GM12878 (cell line): Measurements from ENCODE around the gene CNGB1. TPM values are rescaled to one million over a fixed set of nuclear protein-coding genes. Genes with fewer than 3 reads are reported as not detected.

Experiments
- ATAC-seq: fragments of 200-7000 bp; cut with Tn5 transposase; 3 replicates; pipeline ENCODE4 v1.9.1; 2020; ENCODE audit warnings: mild to moderate bottlenecking, moderate library complexity
- BruUV-seq: library from RNA; stranded (reverse); fragments of 400-500 nt; replicated peaks from 2 replicates; lab custom pipeline; 2021; lab: Mats Ljungman, UMichigan
- CTCF ChIA-PET: fragments of 300-600 bp; sonication (Branson Sonifier 250); formaldehyde crosslinking; extraction: SDS; loops from one replicate; lab custom pipeline; 2021; ENCODE audit warnings: inconsistent platforms; lab: Yijun Ruan, JAX
- POLR2A ChIA-PET: fragments of 350-600 bp; formaldehyde crosslinking; extraction: SDS; loops from one replicate; lab custom pipeline; 2021; ENCODE audit warnings: inconsistent platforms; lab: Charles Lee
- RAD21 ChIA-PET: fragments of 300-600 bp; sonication (Branson Sonifier 250); formaldehyde crosslinking; loops from one replicate; lab custom pipeline; 2023; ENCODE audit warnings: antibody characterized with exemption; ENCODE audit not compliant: unreplicated experiment; lab: Charles Lee
- SMC1A ChIA-PET: fragments of 300-600 bp; sonication (Branson Sonifier 250); formaldehyde crosslinking; loops from one replicate; lab custom pipeline; 2023; ENCODE audit not compliant: unreplicated experiment, uncharacterized antibody; lab: Charles Lee
- DNase-seq: peaks from one replicate; pipeline ENCODE4 v3.0.0-alpha.2; 2011; ENCODE audit warnings: low read depth, low spot score
- FAIRE-seq: peaks from 3 replicates; lab custom pipeline; 2011; peaks lifted over from hg19 to GRCh38; lab: Jason Lieb, UNC
- H2AFZ ChIP-seq: 2 replicates; pipeline ENCODE4 v1.6.0; 2011; ENCODE audit warnings: low read depth, low read length, control low read depth; ENCODE audit not compliant: control insufficient read depth
- H3K27ac ChIP-seq: 2 replicates; pipeline ENCODE4 v1.5.1; 2011; ENCODE audit warnings: control low read depth; ENCODE audit not compliant: control insufficient read depth, insufficient read depth
- H3K27me3 ChIP-seq, 2 experiments: replicated peaks in 1 of 2; 2 replicates each; pipeline versions ENCODE4 v1.6.0 to v1.6.1; 2011; ENCODE audit warnings: low read length in 1 of 2; ENCODE audit not compliant: control insufficient read depth in 2 of 2, insufficient read depth in 2 of 2
- H3K36me3 ChIP-seq, 2 experiments: 2 replicates each; pipeline ENCODE4 v1.5.1; 2011; ENCODE audit warnings: low read length in 1 of 2; ENCODE audit not compliant: control insufficient read depth in 2 of 2, insufficient read depth in 2 of 2
- H3K4me1 ChIP-seq: 2 replicates; pipeline ENCODE4 v1.6.1; 2011; ENCODE audit warnings: mild to moderate bottlenecking, low read length, moderate library complexity, mixed read lengths; ENCODE audit not compliant: control insufficient read depth, insufficient read depth
- H3K4me2 ChIP-seq: 2 replicates; pipeline ENCODE4 v1.6.0; 2011; ENCODE audit warnings: control low read depth; ENCODE audit not compliant: control insufficient read depth, insufficient read depth
- H3K4me3 ChIP-seq: fragments of 200-600 bp; sonication (generic); 2 replicates; pipeline ENCODE4 v1.5.1; 2016
- H3K79me2 ChIP-seq: 2 replicates; pipeline ENCODE4 v1.6.0; 2011; ENCODE audit warnings: low read length; ENCODE audit not compliant: control insufficient read depth, insufficient read depth
- H3K9ac ChIP-seq: 2 replicates; pipeline ENCODE4 v1.8.0; 2011; ENCODE audit warnings: low read length, control low read depth, mixed read lengths; ENCODE audit not compliant: control insufficient read depth, insufficient read depth
- H3K9me3 ChIP-seq: replicated peaks from 3 replicates; pipeline ENCODE4 v1.5.1; 2011; ENCODE audit warnings: mild to moderate bottlenecking, low read length; ENCODE audit not compliant: control insufficient read depth, insufficient read depth
- H4K20me1 ChIP-seq: 2 replicates; pipeline ENCODE4 v1.6.0; 2011; ENCODE audit not compliant: control insufficient read depth, insufficient read depth
- BCLAF1 ChIP-seq: fragments of 450-650 bp; IDR thresholded peaks from 2 replicates; pipeline ENCODE4 v1.6.1; 2017; ENCODE audit warnings: antibody characterized with exemption, mild to moderate bottlenecking, moderate library complexity
- CHD2 ChIP-seq: IDR thresholded peaks from 2 replicates; pipeline ENCODE4 v1.6.1; 2011; ENCODE audit warnings: low read depth, low read length, improper control_type of control experiment, borderline replicate concordance
- GATAD2B ChIP-seq: fragments of 450-650 bp; conservative IDR thresholded peaks from 2 replicates; pipeline ENCODE4 v1.6.1; 2017; ENCODE audit warnings: low read depth, mild to moderate bottlenecking, moderate library complexity
- HCFC1 ChIP-seq: fragments of 150-350 bp; IDR thresholded peaks from 2 replicates; pipeline ENCODE4 v1.6.1; 2014; ENCODE audit warnings: low read length
- HDAC2 ChIP-seq: fragments of 200-600 bp; sonication (generic); IDR thresholded peaks from 2 replicates; pipeline ENCODE4 v1.6.1; 2017
- MYB ChIP-seq: fragments of 150-350 bp; IDR thresholded peaks from 2 replicates; pipeline ENCODE4 v1.6.1; 2014; ENCODE audit warnings: mild to moderate bottlenecking, low read depth, low read length, borderline replicate concordance
- REST ChIP-seq: IDR thresholded peaks from 2 replicates; pipeline ENCODE4 v1.6.1; 2012; ENCODE audit warnings: mild to moderate bottlenecking, low read depth, low read length
- SREBF1 ChIP-seq: IDR thresholded peaks from 2 replicates; pipeline ENCODE4 v1.6.1; 2012; ENCODE audit warnings: mild to moderate bottlenecking, low read length
- ZNF24 ChIP-seq: fragments of 450-650 bp; IDR thresholded peaks from 2 replicates; pipeline ENCODE4 v1.6.1; 2017; ENCODE audit warnings: antibody characterized with exemption, mild to moderate bottlenecking
- ZNF274 ChIP-seq: IDR thresholded peaks from one replicate; pipeline ENCODE4 v1.8.0; 2011; ENCODE audit not compliant: insufficient read length, insufficient read depth
- ZZZ3 ChIP-seq: IDR thresholded peaks from 2 replicates; pipeline ENCODE4 v1.6.1; 2011; ENCODE audit warnings: low read depth; ENCODE audit not compliant: control insufficient read depth, insufficient read length
- WGBS: methylation state at CpG from one replicate; pipeline ENCODE4 v1.1.6; 2016; ENCODE audit warnings: low lambda C conversion rate; ENCODE audit not compliant: insufficient replicate concordance, insufficient coverage; ENCODE audit errors: missing lambda C conversion rate; 5-methylcytosine and 5-hydroxymethylcytosine counted together
- in situ Hi-C: fragments of 300-500 bp; cut with MboI; formaldehyde crosslinking; loops from 9 replicates; pipeline ENCODE4 v1.14.3; 2018; ENCODE audit warnings: mixed read lengths
- intact Hi-C: fragments of 100-400 bp; cut with micrococcal nuclease; formaldehyde crosslinking; loops from one replicate; pipeline ENCODE4 v1.14.2; 2022; ENCODE audit not compliant: unreplicated experiment
- polyA plus RNA-seq, 11 experiments: library from polyadenylated mRNA; depleted of rRNA in 4 of 11; unstranded in 6 of 11; stranded (reverse) in 5 of 11; fragments of >200 nt; fragmentation: Nextera tagmentation in 4 of 11; fragmentation: Illumina TruSeq in 1 of 11; extraction: Ambion mirVana in 4 of 11; extraction: Trizol in 1 of 11; gene quantifications; 1 replicate in 1 of 11; 2 replicates in 10 of 11; pipeline versions ENCODE4 v1.2.1 to v1.2.3, GENCODE V29; 2011 to 2016; ENCODE audit warnings: inconsistent platforms in 2 of 11, missing spikeins in 2 of 11, low read depth in 1 of 11
- total RNA-seq, 4 experiments: library from RNA; depleted of rRNA in 3 of 4; stranded (reverse); fragments of >200 nt in 3 of 4; fragmentation: Illumina TruSeq in 1 of 4; extraction: Trizol in 1 of 4; gene quantifications; 2 replicates each; pipeline versions ENCODE4 v1.2.1 to v1.2.3, GENCODE V29; 2013 to 2021
- TF ChIP-seq, protein P1 (sequence below): IDR thresholded peaks from 2 replicates; pipeline ENCODE4 v1.6.1; 2011; ENCODE audit warnings: low read depth, low read length, improper control_type of control experiment, borderline replicate concordance

CNGB1 gene
- total and polyA plus RNA-seq, 10 of the 15 experiments (the other 5 are each of a cell fraction or from before 2014, with no cell fraction given): 0.03 TPM; not detected in 9

- no peak for DNase-seq
- ChIA-PET POLR2A (no interaction called here), CTCF (no interaction called here), SMC1A (no interaction called here), RAD21 (no interaction called here)
- Histone ChIP-seq H3K27ac (no peak overlapping the region), H3K9ac (no peak overlapping the region), H4K20me1 (no peaks in the 10 kb centered on the region), H3K36me3 (no peaks in the 10 kb centered on the region), H3K79me2 (no peaks in the 10 kb centered on the region), H3K27me3 (no peaks in the 10 kb centered on the region; a peak in 2 of 4 replicates), H3K9me3 (no peaks in the 10 kb centered on the region), H3K4me1 (no peaks in the 10 kb centered on the region; the same call in 1 of the 2 replicates), H2AFZ (no peak overlapping the region), H3K4me3 (no peak overlapping the region), H3K4me2 (no peak overlapping the region)
- in situ Hi-C loops (no loop called here), intact Hi-C loops (no loop called here)
- no peak for ATAC-seq
- BruUV-seq: no TSS peak
- no peak for TF ChIP-seq HDAC2
- TF ChIP-seq HCFC1: no peak
- no peak for TF ChIP-seq BCLAF1
- no peak for TF ChIP-seq SREBF1
- TF ChIP-seq ZNF24: no peak
- no peak for TF ChIP-seq MYB
- TF ChIP-seq GATAD2B: no peak
- no peak for TF ChIP-seq ZZZ3
- TF ChIP-seq REST: no peak
- TF ChIP-seq ZNF274: no peak
- TF ChIP-seq CHD2: no peak
- TF ChIP-seq, protein P1, sequence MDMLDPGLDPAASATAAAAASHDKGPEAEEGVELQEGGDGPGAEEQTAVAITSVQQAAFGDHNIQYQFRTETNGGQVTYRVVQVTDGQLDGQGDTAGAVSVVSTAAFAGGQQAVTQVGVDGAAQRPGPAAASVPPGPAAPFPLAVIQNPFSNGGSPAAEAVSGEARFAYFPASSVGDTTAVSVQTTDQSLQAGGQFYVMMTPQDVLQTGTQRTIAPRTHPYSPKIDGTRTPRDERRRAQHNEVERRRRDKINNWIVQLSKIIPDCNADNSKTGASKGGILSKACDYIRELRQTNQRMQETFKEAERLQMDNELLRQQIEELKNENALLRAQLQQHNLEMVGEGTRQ: no peak
- WGBS: 45% methylated on average over 9 of the region's 9 CpGs
- no peak for FAIRE-seq
Observed at GRCh38 chr16:57986196-57986595, 15.3 kb upstream of the CNGB1 start.
